ENCODE results near the gene PMEL.

DNA sequence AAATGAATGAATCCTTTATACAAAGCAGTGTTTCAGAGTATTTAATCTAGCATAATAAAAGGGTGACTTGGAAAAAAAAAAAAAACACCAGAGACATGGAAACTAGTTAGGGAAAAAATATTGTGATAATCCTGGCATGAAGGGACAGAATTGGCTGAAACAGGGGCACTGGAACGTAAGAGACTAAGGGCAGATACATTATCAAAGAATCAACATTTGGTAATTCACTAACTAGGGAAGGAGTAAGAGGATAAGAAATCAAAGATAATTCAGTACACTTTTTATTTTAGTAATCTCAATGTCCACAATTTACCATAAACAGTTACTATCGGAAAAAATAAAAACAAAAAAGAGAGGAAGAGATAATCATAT, 56.3 kb downstream of the PMEL start:
- TF ChIP-seq, protein P1, sequence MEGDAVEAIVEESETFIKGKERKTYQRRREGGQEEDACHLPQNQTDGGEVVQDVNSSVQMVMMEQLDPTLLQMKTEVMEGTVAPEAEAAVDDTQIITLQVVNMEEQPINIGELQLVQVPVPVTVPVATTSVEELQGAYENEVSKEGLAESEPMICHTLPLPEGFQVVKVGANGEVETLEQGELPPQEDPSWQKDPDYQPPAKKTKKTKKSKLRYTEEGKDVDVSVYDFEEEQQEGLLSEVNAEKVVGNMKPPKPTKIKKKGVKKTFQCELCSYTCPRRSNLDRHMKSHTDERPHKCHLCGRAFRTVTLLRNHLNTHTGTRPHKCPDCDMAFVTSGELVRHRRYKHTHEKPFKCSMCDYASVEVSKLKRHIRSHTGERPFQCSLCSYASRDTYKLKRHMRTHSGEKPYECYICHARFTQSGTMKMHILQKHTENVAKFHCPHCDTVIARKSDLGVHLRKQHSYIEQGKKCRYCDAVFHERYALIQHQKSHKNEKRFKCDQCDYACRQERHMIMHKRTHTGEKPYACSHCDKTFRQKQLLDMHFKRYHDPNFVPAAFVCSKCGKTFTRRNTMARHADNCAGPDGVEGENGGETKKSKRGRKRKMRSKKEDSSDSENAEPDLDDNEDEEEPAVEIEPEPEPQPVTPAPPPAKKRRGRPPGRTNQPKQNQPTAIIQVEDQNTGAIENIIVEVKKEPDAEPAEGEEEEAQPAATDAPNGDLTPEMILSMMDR (IDR thresholded peaks at IDR 0.05): no peak
- TF ChIP-seq POLR2AphosphoS5 (IDR thresholded peaks at IDR 0.05) (no peak), POLR2A (IDR thresholded peaks at IDR 0.05) (no peak), EP300 (IDR thresholded peaks at IDR 0.05) (no peak)

All from upper lobe of left lung (tissue), 4 donors.